OCI-LY7 (cell line): ENCODE data around the gene FASTKD1. TPM values are rescaled to one million over a fixed set of nuclear protein-coding genes. Genes with fewer than 3 reads are reported as not detected.

Experiments
- BruUV-seq: library from RNA; stranded (reverse); fragments of 400-500 nt; replicated peaks from 2 replicates; lab custom pipeline; 2021; lab: Mats Ljungman, UMichigan
- CTCF ChIA-PET: fragments of 300-600 bp; sonication (Branson Sonifier 250); formaldehyde crosslinking; loops from one replicate; lab custom pipeline; 2022; ENCODE audit warnings: antibody characterized with exemption; ENCODE audit not compliant: unreplicated experiment; lab: Charles Lee
- POLR2A ChIA-PET: fragments of 300-600 bp; sonication (Branson Sonifier 250); formaldehyde crosslinking; loops from one replicate; lab custom pipeline; 2022; ENCODE audit warnings: antibody characterized with exemption; lab: Charles Lee
- DNase-seq: peaks from one replicate; pipeline ENCODE4 v3.0.0-alpha.2; 2015; ENCODE audit warnings: low spot score
- H2AFZ ChIP-seq: fragments of 200-600 bp; sonication (generic), shearing (Covaris generic); 2 replicates; pipeline ENCODE4 v1.6.1; 2014; ENCODE audit warnings: mild to moderate bottlenecking, antibody characterized with exemption, low read length, moderate library complexity
- H3K27ac ChIP-seq: fragments of 200-600 bp; sonication (generic); 2 replicates; pipeline ENCODE4 v1.5.1; 2014; ENCODE audit warnings: mixed run types, low read depth, mild to moderate bottlenecking, moderate library complexity, low read length, inconsistent platforms; ENCODE audit not compliant: poor library complexity, severe bottlenecking
- H3K36me3 ChIP-seq: fragments of 200-600 bp; sonication (generic); 2 replicates; pipeline ENCODE4 v1.6.1; 2014; ENCODE audit warnings: mild to moderate bottlenecking, antibody characterized with exemption, low read length, moderate library complexity, mixed read lengths; ENCODE audit not compliant: insufficient read depth
- H3K4me1 ChIP-seq: fragments of 200-600 bp; sonication (generic); 2 replicates; pipeline ENCODE4 v1.5.1; 2014; ENCODE audit warnings: mild to moderate bottlenecking, low read length; ENCODE audit not compliant: insufficient read depth, poor library complexity, severe bottlenecking
- H3K4me2 ChIP-seq: fragments of 200-600 bp; sonication (generic); 2 replicates; pipeline ENCODE4 v1.6.1; 2014; ENCODE audit warnings: mild to moderate bottlenecking, low read length
- H3K4me3 ChIP-seq: fragments of 200-600 bp; sonication (generic); 2 replicates; pipeline ENCODE4 v1.5.1; 2014; ENCODE audit warnings: mild to moderate bottlenecking, low read depth, low read length; ENCODE audit not compliant: poor library complexity, severe bottlenecking
- H3K79me2 ChIP-seq: fragments of 200-600 bp; sonication (generic); 2 replicates; pipeline ENCODE4 v1.6.1; 2016; ENCODE audit warnings: low read depth, mild to moderate bottlenecking, low read length, moderate library complexity, mixed read lengths; ENCODE audit not compliant: insufficient read depth
- H3K9me2 ChIP-seq: fragments of 200-600 bp; sonication (generic); 2 replicates; pipeline ENCODE4 v1.6.1; 2016; ENCODE audit warnings: mild to moderate bottlenecking, low read length, mixed read lengths; ENCODE audit not compliant: insufficient read depth
- H3K9me3 ChIP-seq: fragments of 200-600 bp; sonication (generic); 2 replicates; pipeline ENCODE4 v1.6.1; 2014; ENCODE audit warnings: mild to moderate bottlenecking, mixed run types, low read length, mixed read lengths
- H4K20me1 ChIP-seq: fragments of 200-600 bp; sonication (generic); 2 replicates; pipeline ENCODE4 v1.6.1; 2014; ENCODE audit warnings: mild to moderate bottlenecking, antibody characterized with exemption, low read length, moderate library complexity, mixed read lengths; ENCODE audit not compliant: insufficient read depth
- EZH2phosphoT487 ChIP-seq: fragments of 200-600 bp; sonication (generic); IDR thresholded peaks from 2 replicates; pipeline ENCODE4 v1.6.1; 2018; ENCODE audit warnings: low read depth, borderline replicate concordance, mild to moderate bottlenecking, mixed run types, antibody characterized with exemption, low read length, moderate library complexity, mixed read lengths
- intact Hi-C: fragments of 100-400 bp; cut with micrococcal nuclease; formaldehyde crosslinking; loops from one replicate; pipeline ENCODE4 v1.10.0; 2022; ENCODE audit not compliant: unreplicated experiment
- total RNA-seq, 2 experiments: library from RNA; depleted of rRNA in 1 of 2; stranded (reverse); fragments of >200 nt in 1 of 2; shearing (Covaris generic) in 1 of 2; gene quantifications; 2 replicates each; pipeline ENCODE4 v1.2.3, GENCODE V29; 2014 to 2022
- TF ChIP-seq, protein P1 (sequence below): fragments of 200-600 bp; sonication (generic); conservative IDR thresholded peaks from 2 replicates; pipeline ENCODE4 v1.5.1; 2014; ENCODE audit warnings: mild to moderate bottlenecking, antibody characterized with exemption, low read length, moderate library complexity, mixed read lengths

The FASTKD1 gene
- total RNA-seq, 2 experiments from 2014 or later = 34.6 to 54.9 TPM

DNA sequence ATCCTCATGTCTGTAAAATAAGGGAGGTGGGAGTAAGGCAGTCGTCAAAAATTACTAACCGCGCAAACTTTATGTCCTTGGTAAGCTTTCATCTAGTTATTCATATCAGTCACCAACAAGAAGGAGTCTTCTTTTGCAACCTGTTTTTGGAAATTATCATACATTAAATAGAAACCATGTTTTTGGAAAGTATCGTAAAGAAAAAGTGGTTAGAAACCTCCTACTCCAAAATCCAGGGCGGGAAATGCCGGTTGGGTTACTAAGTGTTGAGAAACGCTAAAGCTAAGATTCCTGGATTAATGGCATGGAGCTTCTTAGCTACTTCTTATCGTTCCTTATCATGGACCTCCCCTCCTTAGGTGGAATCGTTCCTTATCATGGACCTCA is 93.6 kb downstream of the FASTKD1 start:
- no peak overlapping the region for H3K27ac ChIP-seq
- no peaks in the 10 kb centered on the region for H3K79me2 ChIP-seq
- TF ChIP-seq, protein P1, sequence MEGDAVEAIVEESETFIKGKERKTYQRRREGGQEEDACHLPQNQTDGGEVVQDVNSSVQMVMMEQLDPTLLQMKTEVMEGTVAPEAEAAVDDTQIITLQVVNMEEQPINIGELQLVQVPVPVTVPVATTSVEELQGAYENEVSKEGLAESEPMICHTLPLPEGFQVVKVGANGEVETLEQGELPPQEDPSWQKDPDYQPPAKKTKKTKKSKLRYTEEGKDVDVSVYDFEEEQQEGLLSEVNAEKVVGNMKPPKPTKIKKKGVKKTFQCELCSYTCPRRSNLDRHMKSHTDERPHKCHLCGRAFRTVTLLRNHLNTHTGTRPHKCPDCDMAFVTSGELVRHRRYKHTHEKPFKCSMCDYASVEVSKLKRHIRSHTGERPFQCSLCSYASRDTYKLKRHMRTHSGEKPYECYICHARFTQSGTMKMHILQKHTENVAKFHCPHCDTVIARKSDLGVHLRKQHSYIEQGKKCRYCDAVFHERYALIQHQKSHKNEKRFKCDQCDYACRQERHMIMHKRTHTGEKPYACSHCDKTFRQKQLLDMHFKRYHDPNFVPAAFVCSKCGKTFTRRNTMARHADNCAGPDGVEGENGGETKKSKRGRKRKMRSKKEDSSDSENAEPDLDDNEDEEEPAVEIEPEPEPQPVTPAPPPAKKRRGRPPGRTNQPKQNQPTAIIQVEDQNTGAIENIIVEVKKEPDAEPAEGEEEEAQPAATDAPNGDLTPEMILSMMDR = no peak
- TF ChIP-seq EZH2phosphoT487 = no peak
- no peaks in the 10 kb centered on the region for H3K9me3 ChIP-seq
- ChIA-PET POLR2A (interaction anchor here (0.5 to 1.0 kb wide), 3 partner anchors 8 to 15 kb away, joined by 3 to 4 read pairs (median 3); no protein-coding TSS in a partner anchor), CTCF (interaction anchor here (1.1 kb wide), 1 partner anchor 11 kb away, joined by 3 read pairs; no protein-coding TSS in a partner anchor)
- no peaks in the 10 kb centered on the region for H4K20me1 ChIP-seq
- peak overlapping the region; percentile 66 for H3K4me3 ChIP-seq
- H2AFZ ChIP-seq = peak overlapping the region; percentile 81; the same call in 1 of the 2 replicates
- H3K36me3 ChIP-seq = no peaks in the 10 kb centered on the region
- peaks cover 4% of the 10 kb centered on the region for H3K4me1 ChIP-seq
- no peaks in the 10 kb centered on the region for H3K9me2 ChIP-seq
- no peak for DNase-seq
- no TSS peak for BruUV-seq
- intact Hi-C loops = no loop called here
- peak overlapping the region; percentile 60 for H3K4me2 ChIP-seq

Other genes starting within 250 kb of the FASTKD1 start
- not detected in 2 replicates for gene LRP2, start 211.3 kb downstream of the FASTKD1 start, total RNA-seq (2014; rRNA removed; shearing (Covaris generic))
- 0.06 and 0.89 TPM in 2 replicates for gene LRP2, start 211.3 kb downstream of the FASTKD1 start, total RNA-seq (2022)
- 0.13 and 1.0 TPM in 2 replicates for gene BBS5, start 94.4 kb downstream of the FASTKD1 start, total RNA-seq (2014; rRNA removed; shearing (Covaris generic))
- gene BBS5, start 94.4 kb downstream of the FASTKD1 start, total RNA-seq (2022) = 0.11 and 0.20 TPM in 2 replicates
- not detected in 2 replicates for gene KLHL41, start 64.2 kb downstream of the FASTKD1 start, total RNA-seq (2014; rRNA removed; shearing (Covaris generic))
- gene KLHL41, start 64.2 kb downstream of the FASTKD1 start, total RNA-seq (2022) = not detected in 2 replicates
- gene PPIG, start 10.5 kb upstream of the FASTKD1 start, total RNA-seq (2014; rRNA removed; shearing (Covaris generic)) = 33.5 and 48.5 TPM in 2 replicates
- 65.1 and 65.7 TPM in 2 replicates for gene PPIG, start 10.5 kb upstream of the FASTKD1 start, total RNA-seq (2022)
- not detected in 2 replicates for gene CFAP210, start 120.5 kb upstream of the FASTKD1 start, total RNA-seq (2014; rRNA removed; shearing (Covaris generic))
- not detected in 2 replicates for gene CFAP210, start 120.5 kb upstream of the FASTKD1 start, total RNA-seq (2022)
- 2.8 and 4.8 TPM in 2 replicates for gene PHOSPHO2, start 120.6 kb upstream of the FASTKD1 start, total RNA-seq (2014; rRNA removed; shearing (Covaris generic))
- gene PHOSPHO2, start 120.6 kb upstream of the FASTKD1 start, total RNA-seq (2022) = 2.9 and 4.2 TPM in 2 replicates
- gene KLHL23, start 160.0 kb upstream of the FASTKD1 start, total RNA-seq (2014; rRNA removed; shearing (Covaris generic)) = 0.21 and 2.4 TPM in 2 replicates
- 0.79 and 0.82 TPM in 2 replicates for gene KLHL23, start 160.0 kb upstream of the FASTKD1 start, total RNA-seq (2022)
- 126 and 162 TPM in 2 replicates for gene SSB, start 225.0 kb upstream of the FASTKD1 start, total RNA-seq (2014; rRNA removed; shearing (Covaris generic))
- 161 and 173 TPM in 2 replicates for gene SSB, start 225.0 kb upstream of the FASTKD1 start, total RNA-seq (2022)